ENCODE data around the gene ZNRF1. TPM values are rescaled to one million over a fixed set of nuclear protein-coding genes. Genes with fewer than 3 reads are reported as not detected.
A peak's percentile ranks its signal among the peaks of the same experiment; 100 is the strongest.
"Not testable (repeated sequence)": the region's sequence is repeated elsewhere in the genome, so short reads cannot be mapped to it uniquely, and the experiment has no call there.

ZNRF1 gene
- total RNA-seq, 1 experiment from 2014 or later, result 10.5 TPM

DNA sequence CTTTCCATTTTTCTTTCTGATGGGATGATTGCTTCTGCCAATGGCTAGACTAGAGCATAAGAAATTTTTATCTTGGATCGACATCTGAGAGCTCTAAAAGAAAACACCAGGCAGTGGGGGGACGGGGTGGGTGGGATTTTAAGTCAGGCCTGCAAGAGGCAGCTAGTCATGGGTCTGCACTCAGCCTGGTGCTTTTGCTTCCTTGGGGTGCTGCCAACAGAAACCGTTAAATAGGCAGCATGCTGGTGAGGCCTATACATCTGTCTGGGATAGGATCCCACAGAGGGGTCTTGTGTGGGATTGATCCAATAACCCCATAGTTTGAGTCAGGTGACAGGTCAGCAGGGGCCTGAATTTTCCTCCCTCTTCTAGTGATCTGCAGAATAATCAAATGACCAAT, 26.9 kb downstream of the ZNRF1 start:
- peaks cover 6% of the 10 kb centered on the region for H3K36me3 Mint-ChIP-seq (ENCODE audit: insufficient read depth, unreplicated experiment)
- H3K4me3 Mint-ChIP-seq (ENCODE audit: unreplicated experiment), result no peak overlapping the region
- CTCF ChIA-PET, result interaction anchor here (0.6 to 1.0 kb wide), 4 partner anchors 15 to 390 kb away, joined by 3 to 5 read pairs (median 4); no protein-coding TSS in a partner anchor
- H3K27me3 Mint-ChIP-seq (ENCODE audit: insufficient read depth, unreplicated experiment), result no peaks in the 10 kb centered on the region
- H3K4me1 Mint-ChIP-seq (ENCODE audit: insufficient read depth, unreplicated experiment), result peaks cover 4% of the 10 kb centered on the region
- TF ChIP-seq, protein P1, sequence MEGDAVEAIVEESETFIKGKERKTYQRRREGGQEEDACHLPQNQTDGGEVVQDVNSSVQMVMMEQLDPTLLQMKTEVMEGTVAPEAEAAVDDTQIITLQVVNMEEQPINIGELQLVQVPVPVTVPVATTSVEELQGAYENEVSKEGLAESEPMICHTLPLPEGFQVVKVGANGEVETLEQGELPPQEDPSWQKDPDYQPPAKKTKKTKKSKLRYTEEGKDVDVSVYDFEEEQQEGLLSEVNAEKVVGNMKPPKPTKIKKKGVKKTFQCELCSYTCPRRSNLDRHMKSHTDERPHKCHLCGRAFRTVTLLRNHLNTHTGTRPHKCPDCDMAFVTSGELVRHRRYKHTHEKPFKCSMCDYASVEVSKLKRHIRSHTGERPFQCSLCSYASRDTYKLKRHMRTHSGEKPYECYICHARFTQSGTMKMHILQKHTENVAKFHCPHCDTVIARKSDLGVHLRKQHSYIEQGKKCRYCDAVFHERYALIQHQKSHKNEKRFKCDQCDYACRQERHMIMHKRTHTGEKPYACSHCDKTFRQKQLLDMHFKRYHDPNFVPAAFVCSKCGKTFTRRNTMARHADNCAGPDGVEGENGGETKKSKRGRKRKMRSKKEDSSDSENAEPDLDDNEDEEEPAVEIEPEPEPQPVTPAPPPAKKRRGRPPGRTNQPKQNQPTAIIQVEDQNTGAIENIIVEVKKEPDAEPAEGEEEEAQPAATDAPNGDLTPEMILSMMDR (IDR thresholded peaks at IDR 0.05; ENCODE audit: unreplicated experiment), result no peak
- POLR2A ChIA-PET, result interaction anchor here (0.6 kb wide), 1 partner anchor 20 kb away, joined by 3 read pairs; no protein-coding TSS in a partner anchor
- intact Hi-C loops (cut with micrococcal nuclease), result no loop called here
- peaks cover 12% of the 10 kb centered on the region for H3K9me3 Mint-ChIP-seq (ENCODE audit: unreplicated experiment)
- no peak for DNase-seq (ENCODE audit: unreplicated experiment)
- BruUV-seq (replicated peaks), result no TSS peak
- H3K27ac Mint-ChIP-seq (ENCODE audit: low read depth, unreplicated experiment), result no peak overlapping the region

GRCh38 chr16:75026239-75026891, 27.5 kb downstream of the ZNRF1 start:
- intact Hi-C loops (cut with micrococcal nuclease); H3K4me1 Mint-ChIP-seq (ENCODE audit: insufficient read depth, unreplicated experiment); H3K9me3 Mint-ChIP-seq (ENCODE audit: unreplicated experiment); H3K27ac Mint-ChIP-seq (ENCODE audit: low read depth, unreplicated experiment); H3K27me3 Mint-ChIP-seq (ENCODE audit: insufficient read depth, unreplicated experiment); H3K36me3 Mint-ChIP-seq (ENCODE audit: insufficient read depth, unreplicated experiment); POLR2A ChIA-PET; BruUV-seq (replicated peaks); H3K4me3 Mint-ChIP-seq (ENCODE audit: unreplicated experiment): not testable (repeated sequence)
- DNase-seq (ENCODE audit: unreplicated experiment), result peak; percentile 45
- CTCF ChIA-PET, result interaction anchor here (0.6 to 0.9 kb wide), 3 partner anchors 79 to 389 kb away, joined by 3 to 5 read pairs (median 4); no protein-coding TSS in a partner anchor

DNA sequence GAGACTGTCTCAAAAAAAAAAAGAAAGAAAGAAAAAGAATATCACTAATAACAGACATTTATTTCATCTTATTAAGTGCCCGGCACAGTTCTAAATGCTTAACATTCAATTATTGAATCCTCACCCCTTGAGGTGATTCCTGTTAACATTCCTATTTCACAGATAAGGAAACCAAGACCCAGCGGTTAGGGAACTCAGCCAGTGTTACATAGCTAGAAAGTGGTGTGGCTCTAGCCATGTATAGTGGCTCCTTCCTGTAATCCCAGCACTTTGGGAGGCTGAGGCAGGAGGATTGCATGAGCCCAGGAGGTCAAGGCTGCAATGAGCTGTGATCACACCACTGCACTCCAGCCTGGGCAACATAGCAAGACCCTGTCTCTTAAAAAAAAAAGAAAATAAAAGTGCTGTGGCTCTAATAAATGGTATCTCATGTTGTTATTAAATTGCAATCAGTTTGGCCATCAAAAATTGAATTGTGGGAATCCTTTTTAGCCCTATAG, 28.1 kb downstream of the ZNRF1 start:
- no peaks in the 10 kb centered on the region for H3K27me3 Mint-ChIP-seq (ENCODE audit: insufficient read depth, unreplicated experiment)
- BruUV-seq (replicated peaks), result no TSS peak

DNA sequence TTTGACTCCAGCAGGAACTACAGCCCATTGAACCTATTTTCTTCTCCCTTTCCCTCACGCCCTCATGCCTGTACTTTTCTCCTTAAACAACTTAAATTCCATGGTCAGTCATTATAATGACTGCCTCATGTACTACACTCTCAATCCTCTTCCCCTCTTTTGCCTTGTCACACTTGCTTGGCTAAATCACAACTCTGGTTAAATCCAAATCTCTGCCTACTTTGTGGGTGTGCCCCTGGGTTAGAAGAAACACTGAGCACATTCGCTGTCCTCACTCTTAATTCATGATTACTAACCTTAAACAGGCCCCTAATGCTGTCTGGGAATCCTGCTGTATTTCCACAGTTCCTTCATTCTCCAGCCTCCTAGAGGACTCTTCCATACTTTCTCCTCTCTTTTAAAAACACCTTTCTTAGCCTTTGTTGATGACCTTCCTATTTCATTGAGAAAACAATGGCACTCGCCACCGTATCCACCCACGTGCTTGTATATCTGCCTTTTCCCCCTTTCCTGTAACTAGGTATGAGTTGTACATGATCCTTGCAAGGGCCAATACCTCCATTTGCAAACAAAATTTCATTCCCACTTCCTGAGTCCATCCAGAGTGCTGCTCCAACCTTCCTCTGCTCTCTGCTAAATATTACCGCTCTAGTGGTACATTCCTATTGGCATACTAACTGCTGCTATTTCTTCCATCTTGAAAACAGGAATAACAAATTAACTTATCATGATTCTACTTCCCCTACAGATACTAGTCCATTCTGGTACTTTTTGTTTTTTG, 28.9 kb downstream of the ZNRF1 start:
- CTCF ChIA-PET, result no interaction called here
- intact Hi-C loops (cut with micrococcal nuclease), result no loop called here
- BruUV-seq (replicated peaks), result no TSS peak

More for the DNA sequence above, 28.1 kb downstream of the ZNRF1 start:
- no peak for DNase-seq (ENCODE audit: unreplicated experiment)
- CTCF ChIA-PET, result no interaction called here
- Mint-ChIP-seq H3K9me3 (ENCODE audit: unreplicated experiment) (peaks cover 2% of the 10 kb centered on the region), H3K4me1 (ENCODE audit: insufficient read depth, unreplicated experiment) (peaks cover 4% of the 10 kb centered on the region), H3K27ac (ENCODE audit: low read depth, unreplicated experiment) (no peak overlapping the region), H3K4me3 (ENCODE audit: unreplicated experiment) (no peak overlapping the region), H3K36me3 (ENCODE audit: insufficient read depth, unreplicated experiment) (peaks cover under 1% of the 10 kb centered on the region)
- TF ChIP-seq, protein P1 (IDR thresholded peaks at IDR 0.05; ENCODE audit: unreplicated experiment), result no peak
- POLR2A ChIA-PET, result interaction anchor here (0.9 kb wide), 1 partner anchor 9 kb away, joined by 3 read pairs; no protein-coding TSS in a partner anchor
- intact Hi-C loops (cut with micrococcal nuclease), result no loop called here

More for the DNA sequence above, 28.9 kb downstream of the ZNRF1 start:
- Mint-ChIP-seq H3K27ac (ENCODE audit: low read depth, unreplicated experiment) (no peak overlapping the region), H3K36me3 (ENCODE audit: insufficient read depth, unreplicated experiment) (no peaks in the 10 kb centered on the region), H3K4me1 (ENCODE audit: insufficient read depth, unreplicated experiment) (peaks cover 4% of the 10 kb centered on the region), H3K9me3 (ENCODE audit: unreplicated experiment) (no peaks in the 10 kb centered on the region), H3K4me3 (ENCODE audit: unreplicated experiment) (no peak overlapping the region), H3K27me3 (ENCODE audit: insufficient read depth, unreplicated experiment) (no peaks in the 10 kb centered on the region)
- POLR2A ChIA-PET, result interaction anchor here (0.9 kb wide), 1 partner anchor 8 kb away, joined by 3 read pairs; no protein-coding TSS in a partner anchor
- TF ChIP-seq, protein P1 (IDR thresholded peaks at IDR 0.05; ENCODE audit: unreplicated experiment), result no peak
- DNase-seq (ENCODE audit: unreplicated experiment), result no peak

Data from MCF 10A (cell line).